ENCODE measurements around the gene TYW5. TPM values are rescaled to one million over a fixed set of nuclear protein-coding genes. Genes with fewer than 3 reads are reported as not detected.

TYW5 gene
- total and polyA plus RNA-seq, 2 of the 13 experiments (the other 11 are each of a cell fraction or from before 2014, with no cell fraction given), result 8.3 to 14.6 TPM

- TF ChIP-seq HMGA1 (CRISPR knock-in tag; conservative IDR thresholded peaks at IDR 0.05), result no peak
- TF ChIP-seq, protein P1, sequence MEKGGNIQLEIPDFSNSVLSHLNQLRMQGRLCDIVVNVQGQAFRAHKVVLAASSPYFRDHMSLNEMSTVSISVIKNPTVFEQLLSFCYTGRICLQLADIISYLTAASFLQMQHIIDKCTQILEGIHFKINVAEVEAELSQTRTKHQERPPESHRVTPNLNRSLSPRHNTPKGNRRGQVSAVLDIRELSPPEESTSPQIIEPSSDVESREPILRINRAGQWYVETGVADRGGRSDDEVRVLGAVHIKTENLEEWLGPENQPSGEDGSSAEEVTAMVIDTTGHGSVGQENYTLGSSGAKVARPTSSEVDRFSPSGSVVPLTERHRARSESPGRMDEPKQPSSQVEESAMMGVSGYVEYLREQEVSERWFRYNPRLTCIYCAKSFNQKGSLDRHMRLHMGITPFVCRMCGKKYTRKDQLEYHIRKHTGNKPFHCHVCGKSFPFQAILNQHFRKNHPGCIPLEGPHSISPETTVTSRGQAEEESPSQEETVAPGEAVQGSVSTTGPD (CRISPR knock-in tag; IDR thresholded peaks at IDR 0.05), result 0 out of 2 replicates have a peak, but pooled peaks have one; percentile 11
- TF ChIP-seq ZKSCAN8 (CRISPR knock-in tag; IDR thresholded peaks at IDR 0.05; ENCODE audit: borderline replicate concordance), result 0 out of 2 replicates have a peak, but pooled peaks have one; percentile 1
- TF ChIP-seq ZNF598 (CRISPR knock-in tag; IDR thresholded peaks at IDR 0.05; ENCODE audit: borderline replicate concordance), result 0 out of 2 replicates have a peak, but pooled peaks have one; percentile 2
- TF ChIP-seq, protein P2, sequence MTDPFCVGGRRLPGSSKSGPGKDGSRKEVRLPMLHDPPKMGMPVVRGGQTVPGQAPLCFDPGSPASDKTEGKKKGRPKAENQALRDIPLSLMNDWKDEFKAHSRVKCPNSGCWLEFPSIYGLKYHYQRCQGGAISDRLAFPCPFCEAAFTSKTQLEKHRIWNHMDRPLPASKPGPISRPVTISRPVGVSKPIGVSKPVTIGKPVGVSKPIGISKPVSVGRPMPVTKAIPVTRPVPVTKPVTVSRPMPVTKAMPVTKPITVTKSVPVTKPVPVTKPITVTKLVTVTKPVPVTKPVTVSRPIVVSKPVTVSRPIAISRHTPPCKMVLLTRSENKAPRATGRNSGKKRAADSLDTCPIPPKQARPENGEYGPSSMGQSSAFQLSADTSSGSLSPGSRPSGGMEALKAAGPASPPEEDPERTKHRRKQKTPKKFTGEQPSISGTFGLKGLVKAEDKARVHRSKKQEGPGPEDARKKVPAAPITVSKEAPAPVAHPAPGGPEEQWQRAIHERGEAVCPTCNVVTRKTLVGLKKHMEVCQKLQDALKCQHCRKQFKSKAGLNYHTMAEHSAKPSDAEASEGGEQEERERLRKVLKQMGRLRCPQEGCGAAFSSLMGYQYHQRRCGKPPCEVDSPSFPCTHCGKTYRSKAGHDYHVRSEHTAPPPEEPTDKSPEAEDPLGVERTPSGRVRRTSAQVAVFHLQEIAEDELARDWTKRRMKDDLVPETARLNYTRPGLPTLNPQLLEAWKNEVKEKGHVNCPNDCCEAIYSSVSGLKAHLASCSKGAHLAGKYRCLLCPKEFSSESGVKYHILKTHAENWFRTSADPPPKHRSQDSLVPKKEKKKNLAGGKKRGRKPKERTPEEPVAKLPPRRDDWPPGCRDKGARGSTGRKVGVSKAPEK (CRISPR knock-in tag; IDR thresholded peaks at IDR 0.05; ENCODE audit: borderline replicate concordance), result 0 out of 2 replicates have a peak, but pooled peaks have one; percentile 29
- TF ChIP-seq ZNF672 (CRISPR knock-in tag; IDR thresholded peaks at IDR 0.05), result 0 out of 2 replicates have a peak, but pooled peaks have one; percentile 13
- TF ChIP-seq CBX1 (IDR thresholded peaks at IDR 0.05; ENCODE audit: low read depth), result no peak
Observed at GRCh38 chr2:199956062-199956380, 730 bp upstream of the TYW5 start (continued).

- peak overlapping the region; percentile 91 for H3K27ac ChIP-seq (ENCODE audit: extremely low read length, insufficient read depth, low read length)
- ChIA-PET CTCF (ENCODE audit: low intra/inter-chr PET ratio, low total read pairs) (no interaction called here), POLR2A (interaction anchor here (0.6 to 1.9 kb wide), 2 partner anchors 10 to 694 kb away, joined by 3 to 15 read pairs; no protein-coding TSS in a partner anchor)
- intact Hi-C loops (cut with micrococcal nuclease; ENCODE audit: unreplicated experiment) (loop anchor here (2.0 kb wide), 1 partner anchor 44 kb away; the partner anchor contains the start of gene C2orf69), in situ Hi-C loops (cut with HindIII; ENCODE audit: extremely low pct_ligation_motif_present, low pct_unique_long_range_greater_than_20kb) (loop anchor here (25.0 kb wide), 1 partner anchor 857 kb away; the partner anchor contains the start of gene BZW1)
- peak overlapping the region; percentile 90 for H3K4me2 ChIP-seq (ENCODE audit: low read depth, low read length)
- H3K27me3 ChIP-seq (ENCODE audit: control insufficient read depth in 1 of 2, insufficient read depth in 2 of 2, low read length in 2 of 2), result no peaks in the 10 kb centered on the region; a peak in 1 of 5 replicates
- H3K4me1 ChIP-seq (ENCODE audit: insufficient read depth, low read length), result peaks cover 50% of the 10 kb centered on the region
- H2AFZ ChIP-seq (ENCODE audit: low read length), result peak overlapping the region; percentile 55
- BruUV-seq (replicated peaks), result TSS peak; percentile 76
- peak overlapping the region; percentile 86 to 96 (median 94) for H3K4me3 ChIP-seq (replicated peaks in 1 of 3; ENCODE audit: insufficient read depth in 1 of 3, low read depth in 2 of 3, low read length in 3 of 3)
- peak overlapping the region; percentile 97 for H3K9ac ChIP-seq (ENCODE audit: insufficient read depth, low read depth, low read length)
- under 1% methylated on average over 13 of the region's 13 CpGs for WGBS (ENCODE audit: low lambda C conversion rate)
- peaks cover 9% of the 10 kb centered on the region for H4K20me1 ChIP-seq (ENCODE audit: insufficient read depth, low read length)
- ATAC-seq, result peak; percentile 83
- no peaks in the 10 kb centered on the region for H3K9me3 ChIP-seq (ENCODE audit: low read length)
- DNase-seq (ENCODE audit: low spot score), result peak; percentile 64
- H3K79me2 ChIP-seq (ENCODE audit: insufficient read depth, low read length), result peaks cover 75% of the 10 kb centered on the region
- no peak for FAIRE-seq
- H3K36me3 ChIP-seq (replicated peaks in 1 of 2; ENCODE audit: control insufficient read depth in 1 of 2, insufficient read depth in 2 of 2, low read length in 2 of 2), result peaks cover 5 to 35% of the 10 kb centered on the region in 2 experiments
- no peak for TF ChIP-seq YEATS4 (CRISPR knock-in tag; IDR thresholded peaks at IDR 0.05; ENCODE audit: borderline replicate concordance)
- no peak for TF ChIP-seq ZNF317 (CRISPR knock-in tag; IDR thresholded peaks at IDR 0.05)
- TF ChIP-seq, protein P3, sequence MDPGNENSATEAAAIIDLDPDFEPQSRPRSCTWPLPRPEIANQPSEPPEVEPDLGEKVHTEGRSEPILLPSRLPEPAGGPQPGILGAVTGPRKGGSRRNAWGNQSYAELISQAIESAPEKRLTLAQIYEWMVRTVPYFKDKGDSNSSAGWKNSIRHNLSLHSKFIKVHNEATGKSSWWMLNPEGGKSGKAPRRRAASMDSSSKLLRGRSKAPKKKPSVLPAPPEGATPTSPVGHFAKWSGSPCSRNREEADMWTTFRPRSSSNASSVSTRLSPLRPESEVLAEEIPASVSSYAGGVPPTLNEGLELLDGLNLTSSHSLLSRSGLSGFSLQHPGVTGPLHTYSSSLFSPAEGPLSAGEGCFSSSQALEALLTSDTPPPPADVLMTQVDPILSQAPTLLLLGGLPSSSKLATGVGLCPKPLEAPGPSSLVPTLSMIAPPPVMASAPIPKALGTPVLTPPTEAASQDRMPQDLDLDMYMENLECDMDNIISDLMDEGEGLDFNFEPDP (CRISPR knock-in tag; conservative IDR thresholded peaks at IDR 0.05), result no peak
- no peak for TF ChIP-seq MTA1 (CRISPR knock-in tag; IDR thresholded peaks at IDR 0.05; ENCODE audit: borderline replicate concordance)
- TF ChIP-seq ZNF232 (CRISPR knock-in tag; IDR thresholded peaks at IDR 0.05; ENCODE audit: borderline replicate concordance), result no peak
- no peak for TF ChIP-seq MEIS1 (CRISPR knock-in tag; IDR thresholded peaks at IDR 0.05; ENCODE audit: borderline replicate concordance)
- no peak for TF ChIP-seq TP53 (CRISPR knock-in tag; conservative IDR thresholded peaks at IDR 0.05)
- no peak for TF ChIP-seq ZNF3 (CRISPR knock-in tag; IDR thresholded peaks at IDR 0.05)
Observed at GRCh38 chr2:199955007-199955338, 318 bp downstream of the TYW5 start.
